ENCODE measurements around the gene NAV1. TPM values are rescaled to one million over a fixed set of nuclear protein-coding genes. Genes with fewer than 3 reads are reported as not detected.
"Not testable (repeated sequence)": the region's sequence is repeated elsewhere in the genome, so short reads cannot be mapped to it uniquely, and the experiment has no call there.

Gene NAV1
- total and polyA plus RNA-seq, 4 donors, result 43.6 to 96.3 (median 70.6) TPM

DNA sequence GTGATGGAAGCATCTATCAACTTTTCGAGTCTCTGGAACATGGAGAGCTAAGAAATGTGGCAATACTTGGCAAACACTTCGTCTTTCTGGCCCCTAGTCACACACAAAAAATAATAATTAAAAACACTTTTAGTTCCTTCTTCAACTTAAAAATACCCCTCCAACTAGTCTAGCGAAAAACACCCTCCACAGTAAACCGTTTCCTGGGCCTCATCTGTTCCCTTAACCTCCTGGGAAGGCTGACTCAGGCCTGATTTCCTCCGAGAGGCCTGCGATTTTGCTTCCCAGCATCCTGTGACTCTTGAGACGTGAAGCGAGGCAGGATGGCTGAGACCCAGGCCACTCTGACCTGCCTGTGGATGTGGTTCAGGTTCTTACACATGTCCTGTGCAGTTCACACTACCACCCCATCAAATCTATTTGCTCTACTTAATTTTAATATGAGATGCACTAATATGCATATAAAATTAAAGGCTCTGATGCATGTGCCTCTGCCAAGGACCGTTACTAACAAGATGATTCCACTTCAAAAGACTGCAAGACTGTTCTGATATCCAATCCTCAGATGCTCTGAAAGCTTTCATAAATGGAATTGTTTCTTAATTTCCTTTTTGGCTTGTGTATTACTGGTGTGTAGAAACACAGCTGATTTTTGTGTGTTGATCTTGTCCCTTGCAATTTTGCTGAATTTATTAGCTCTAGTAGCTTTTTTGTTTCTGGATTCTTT, 3.5 kb downstream of the NAV1 start:
- Histone ChIP-seq H3K27me3 (ENCODE audit: control insufficient read depth, insufficient read depth, low read length) (peaks cover 6% of the 10 kb centered on the region), H3K27ac (ENCODE audit: low read depth, low read length) (no peak overlapping the region), H3K9me3 (ENCODE audit: control insufficient read depth, insufficient read depth, low read length) (no peaks in the 10 kb centered on the region), H3K4me1 (ENCODE audit: control insufficient read depth, insufficient read depth, low read length) (peaks cover 26% of the 10 kb centered on the region), H3K36me3 (ENCODE audit: control insufficient read depth, insufficient read depth, low read length) (no peaks in the 10 kb centered on the region), H3K4me3 (ENCODE audit: low read depth, low read length) (no peak overlapping the region)
- no peak for DNase-seq (ENCODE audit: low read depth in 4 of 6, low spot score in 6 of 6)
- 86% methylated on average over 5 of the region's 9 CpGs for WGBS (ENCODE audit: insufficient coverage)

GRCh38 chr1:201543871-201544642, 5.1 kb downstream of the NAV1 start:
- DNase-seq (ENCODE audit: low read depth in 4 of 6, low spot score in 6 of 6), result no peak
- WGBS (ENCODE audit: insufficient coverage), result 73% methylated on average over 3 of the region's 7 CpGs
- Histone ChIP-seq H3K27me3 (ENCODE audit: control insufficient read depth, insufficient read depth, low read length) (peaks cover 3% of the 10 kb centered on the region), H3K4me3 (ENCODE audit: low read depth, low read length) (no peak overlapping the region), H3K36me3 (ENCODE audit: control insufficient read depth, insufficient read depth, low read length) (no peaks in the 10 kb centered on the region), H3K27ac (ENCODE audit: low read depth, low read length) (no peak overlapping the region), H3K9me3 (ENCODE audit: control insufficient read depth, insufficient read depth, low read length) (no peaks in the 10 kb centered on the region), H3K4me1 (ENCODE audit: control insufficient read depth, insufficient read depth, low read length) (peaks cover 16% of the 10 kb centered on the region)

DNA sequence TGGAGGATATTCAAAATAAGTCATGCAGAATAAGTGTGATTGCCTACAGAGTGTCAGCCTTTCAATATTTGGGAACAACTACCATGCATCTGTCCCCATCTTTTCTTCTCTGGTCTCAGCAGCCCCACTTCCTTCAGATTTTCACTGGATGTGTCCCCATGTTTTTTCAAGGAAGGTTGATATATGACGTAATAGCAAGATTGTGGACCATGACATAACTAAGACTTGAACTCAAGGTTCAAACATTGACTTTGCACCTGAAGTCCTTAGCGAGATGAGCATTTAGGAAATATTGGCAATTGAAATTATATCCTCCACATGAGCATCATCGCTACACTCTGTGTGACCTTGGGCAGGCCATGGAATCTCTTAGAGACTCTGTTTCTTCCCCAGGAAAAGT, 5.8 kb downstream of the NAV1 start:
- H3K27me3 ChIP-seq (ENCODE audit: control insufficient read depth, insufficient read depth, low read length), result no peaks in the 10 kb centered on the region
- no peak for DNase-seq (ENCODE audit: low read depth in 4 of 6, low spot score in 6 of 6)
- 93% methylated on average over 2 of the region's 3 CpGs for WGBS (ENCODE audit: insufficient coverage)
- no peaks in the 10 kb centered on the region for H3K9me3 ChIP-seq (ENCODE audit: control insufficient read depth, insufficient read depth, low read length)
- H3K4me3 ChIP-seq (ENCODE audit: low read depth, low read length), result no peak overlapping the region
- no peaks in the 10 kb centered on the region for H3K36me3 ChIP-seq (ENCODE audit: control insufficient read depth, insufficient read depth, low read length)
- H3K4me1 ChIP-seq (ENCODE audit: control insufficient read depth, insufficient read depth, low read length), result peaks cover 11% of the 10 kb centered on the region
- H3K27ac ChIP-seq (ENCODE audit: low read depth, low read length), result no peak overlapping the region

DNA sequence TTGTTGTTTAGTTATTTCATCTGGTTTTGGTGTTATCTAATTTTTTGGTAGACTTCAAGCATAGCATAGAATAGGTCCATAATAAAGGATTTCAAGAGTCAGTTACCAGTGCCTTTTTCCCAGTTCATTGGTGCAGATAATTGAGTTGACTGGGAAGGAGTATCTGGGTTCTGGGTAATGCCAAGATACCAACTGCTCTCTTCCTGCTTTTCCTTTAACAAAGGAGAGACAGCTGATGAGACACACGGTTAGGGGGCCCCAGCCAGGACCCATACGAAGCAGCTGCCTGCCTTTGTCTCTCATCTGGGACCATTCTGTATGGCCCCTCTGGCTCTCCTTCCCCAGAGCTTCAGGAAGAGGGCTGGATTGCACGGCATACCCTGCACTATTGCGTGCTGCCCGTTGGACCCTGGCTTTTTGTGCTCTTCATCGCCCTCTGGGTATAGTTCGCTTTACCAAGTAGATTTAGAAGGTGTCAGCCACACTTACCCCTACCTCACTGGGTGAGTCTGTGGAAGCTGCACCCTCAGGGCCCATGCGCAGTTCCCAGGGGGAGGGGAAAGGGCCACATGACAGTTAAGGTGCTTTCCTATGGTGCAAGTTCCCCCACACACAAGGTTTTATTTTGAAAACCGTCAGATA, 7.0 kb downstream of the NAV1 start:
- Histone ChIP-seq H3K9me3 (ENCODE audit: control insufficient read depth, insufficient read depth, low read length) (no peaks in the 10 kb centered on the region), H3K4me1 (ENCODE audit: control insufficient read depth, insufficient read depth, low read length) (peaks cover 4% of the 10 kb centered on the region), H3K36me3 (ENCODE audit: control insufficient read depth, insufficient read depth, low read length) (no peaks in the 10 kb centered on the region), H3K4me3 (ENCODE audit: low read depth, low read length) (no peak overlapping the region), H3K27ac (ENCODE audit: low read depth, low read length) (no peak overlapping the region), H3K27me3 (ENCODE audit: control insufficient read depth, insufficient read depth, low read length) (no peaks in the 10 kb centered on the region)
- DNase-seq (ENCODE audit: low read depth in 4 of 6, low spot score in 6 of 6), result peak in 2 of 6 donors; percentile 22 to 65
- WGBS (ENCODE audit: insufficient coverage), result 17% methylated on average over 6 of the region's 9 CpGs

- WGBS (ENCODE audit: insufficient coverage), result 100% methylated on average over 1 of the region's 5 CpGs
- H3K4me3 ChIP-seq (ENCODE audit: low read depth, low read length); H3K9me3 ChIP-seq (ENCODE audit: control insufficient read depth, insufficient read depth, low read length); H3K27ac ChIP-seq (ENCODE audit: low read depth, low read length); H3K36me3 ChIP-seq (ENCODE audit: control insufficient read depth, insufficient read depth, low read length); H3K27me3 ChIP-seq (ENCODE audit: control insufficient read depth, insufficient read depth, low read length); DNase-seq (ENCODE audit: low read depth in 4 of 6, low spot score in 6 of 6): not testable (repeated sequence)
- peaks cover 28% of the 10 kb centered on the region for H3K4me1 ChIP-seq (ENCODE audit: control insufficient read depth, insufficient read depth, low read length)
Measured at GRCh38 chr1:201549522-201549921, 10.6 kb downstream of the NAV1 start.

DNA sequence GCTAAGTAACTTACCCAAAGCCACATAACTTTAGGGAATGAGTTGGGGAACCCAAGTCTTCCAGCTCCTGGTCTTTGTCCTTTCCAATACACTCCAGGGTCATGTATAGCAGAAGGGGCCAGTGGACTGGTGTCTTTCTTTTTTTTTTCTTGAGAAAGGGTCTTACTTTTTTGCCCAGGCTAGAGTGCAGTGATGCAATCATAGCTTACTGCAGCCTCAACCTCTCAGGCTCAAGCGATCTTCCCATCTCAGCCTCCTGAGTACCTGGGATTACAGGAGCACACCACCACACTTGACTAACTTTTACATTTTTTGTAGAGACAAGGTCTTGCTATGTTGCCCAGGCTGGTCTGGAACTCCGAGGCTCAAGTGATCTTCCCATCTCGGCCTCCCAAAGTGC, 12.2 kb downstream of the NAV1 start:
- H3K4me1 ChIP-seq (ENCODE audit: control insufficient read depth, insufficient read depth, low read length), result peaks cover 25% of the 10 kb centered on the region
- no peak for DNase-seq (ENCODE audit: low read depth in 4 of 6, low spot score in 6 of 6)
- 93% methylated on average over 3 of the region's 3 CpGs for WGBS (ENCODE audit: insufficient coverage)
- H3K4me3 ChIP-seq (ENCODE audit: low read depth, low read length), result no peak overlapping the region
- no peaks in the 10 kb centered on the region for H3K27me3 ChIP-seq (ENCODE audit: control insufficient read depth, insufficient read depth, low read length)
- H3K36me3 ChIP-seq (ENCODE audit: control insufficient read depth, insufficient read depth, low read length), result no peaks in the 10 kb centered on the region
- no peak overlapping the region for H3K27ac ChIP-seq (ENCODE audit: low read depth, low read length)
- H3K9me3 ChIP-seq (ENCODE audit: control insufficient read depth, insufficient read depth, low read length), result no peaks in the 10 kb centered on the region

GRCh38 chr1:201551877-201552731, 13.2 kb downstream of the NAV1 start:
- H3K27ac ChIP-seq (ENCODE audit: low read depth, low read length), result peak overlapping the region; percentile 72
- WGBS (ENCODE audit: insufficient coverage), result 68% methylated on average over 7 of the region's 12 CpGs
- no peaks in the 10 kb centered on the region for H3K27me3 ChIP-seq (ENCODE audit: control insufficient read depth, insufficient read depth, low read length)
- no peak overlapping the region for H3K4me3 ChIP-seq (ENCODE audit: low read depth, low read length)
- no peaks in the 10 kb centered on the region for H3K36me3 ChIP-seq (ENCODE audit: control insufficient read depth, insufficient read depth, low read length)
- peak in 2 of 6 donors; percentile 44 to 76 for DNase-seq (ENCODE audit: low read depth in 4 of 6, low spot score in 6 of 6)
- peaks cover 27% of the 10 kb centered on the region for H3K4me1 ChIP-seq (ENCODE audit: control insufficient read depth, insufficient read depth, low read length)
- H3K9me3 ChIP-seq (ENCODE audit: control insufficient read depth, insufficient read depth, low read length), result no peaks in the 10 kb centered on the region

GRCh38 chr1:201552941-201553351, 14.0 kb downstream of the NAV1 start:
- 11% methylated on average over 5 of the region's 5 CpGs for WGBS (ENCODE audit: insufficient coverage)
- Histone ChIP-seq H3K36me3 (ENCODE audit: control insufficient read depth, insufficient read depth, low read length) (no peaks in the 10 kb centered on the region), H3K27ac (ENCODE audit: low read depth, low read length) (peak overlapping the region; percentile 72)

More at GRCh38 chr1:201552941-201553351, 14.0 kb downstream of the NAV1 start:
- Histone ChIP-seq H3K4me1 (ENCODE audit: control insufficient read depth, insufficient read depth, low read length) (peaks cover 30% of the 10 kb centered on the region), H3K27me3 (ENCODE audit: control insufficient read depth, insufficient read depth, low read length) (no peaks in the 10 kb centered on the region), H3K9me3 (ENCODE audit: control insufficient read depth, insufficient read depth, low read length) (no peaks in the 10 kb centered on the region), H3K4me3 (ENCODE audit: low read depth, low read length) (no peak overlapping the region)
- peak in 2 of 6 donors; percentile 54 to 66 for DNase-seq (ENCODE audit: low read depth in 4 of 6, low spot score in 6 of 6)
